Measurements from ENCODE around the gene CHCHD10.

The CHCHD10 gene

GRCh38 chr22:23772315-23772648 lies 4.5 kb upstream of the CHCHD10 start:
- no peak for DNase-seq

GRCh38 chr22:23769321-23769965 lies 1.7 kb upstream of the CHCHD10 start:
- DNase-seq, result no peak

GRCh38 chr22:23767303-23767672 lies 484 bp downstream of the CHCHD10 start:
- no peak for DNase-seq

GRCh38 chr22:23764899-23765881 lies 2.6 kb downstream of the CHCHD10 start:
- DNase-seq, result no peak

- no peak for DNase-seq
Observed at GRCh38 chr22:23763954-23764353, 3.8 kb downstream of the CHCHD10 start.

GRCh38 chr22:23763579-23763945 lies 4.2 kb downstream of the CHCHD10 start:
- no peak for DNase-seq

- DNase-seq, result no peak
Observed at GRCh38 chr22:23762842-23763578, 4.8 kb downstream of the CHCHD10 start, which contains the start of gene C22orf15. Gene C22orf15 (plus strand): TSS chr22:23762990. CDS start chr22:23763307, 317 bp downstream.

- no peak for DNase-seq
Observed at GRCh38 chr22:23760056-23760455, 7.7 kb downstream of the CHCHD10 start.

- no peak for DNase-seq
Observed at GRCh38 chr22:23759566-23759965, 8.2 kb downstream of the CHCHD10 start.

- no peak for DNase-seq
Observed at GRCh38 chr22:23756891-23757290, 10.9 kb downstream of the CHCHD10 start.

- no peak for DNase-seq
Observed at GRCh38 chr22:23755711-23756110, 12.1 kb downstream of the CHCHD10 start.

- DNase-seq, result no peak
Observed at GRCh38 chr22:23754980-23755636, 12.7 kb downstream of the CHCHD10 start.

- no peak for DNase-seq
Observed at GRCh38 chr22:23754220-23754919, 13.4 kb downstream of the CHCHD10 start, which contains the start of gene VPREB3. Gene VPREB3 (minus strand): TSS chr22:23754425. CDS start chr22:23754363, 62 bp downstream.

- no peak for DNase-seq
Observed at GRCh38 chr22:23753385-23753784, 14.4 kb downstream of the CHCHD10 start.

GRCh38 chr22:23752750-23753149 lies 15.0 kb downstream of the CHCHD10 start:
- no peak for DNase-seq

- no peak for DNase-seq
Observed at GRCh38 chr22:23752090-23752691, 15.6 kb downstream of the CHCHD10 start.

GRCh38 chr22:23751441-23751996 lies 16.3 kb downstream of the CHCHD10 start:
- no peak for DNase-seq

GRCh38 chr22:23750714-23751440 lies 16.9 kb downstream of the CHCHD10 start, which contains the start of gene ZNF70:
Gene ZNF70 (minus strand): TSS chr22:23751112. CDS start chr22:23745140, 5,972 bp downstream.
- DNase-seq, result peak; percentile 82

- DNase-seq, result no peak
Observed at GRCh38 chr22:23750367-23750713, 17.4 kb downstream of the CHCHD10 start.

GRCh38 chr22:23749841-23750301 lies 17.9 kb downstream of the CHCHD10 start:
- DNase-seq, result no peak
